SK-N-SH (cell line): ENCODE measurements around the gene SLC40A1. TPM values are rescaled to one million over a fixed set of nuclear protein-coding genes. Genes with fewer than 3 reads are reported as not detected.

ENCODE experiments used
- CTCF ChIA-PET: fragments of 300-600, 350-600 bp; formaldehyde crosslinking; extraction: SDS; loops from one replicate; lab custom pipeline; 2021; lab: Yijun Ruan, JAX
- POLR2A ChIA-PET: fragments of 350-600 bp; sonication (Branson Sonifier 250); formaldehyde crosslinking; extraction: SDS; loops from one replicate; lab custom pipeline; 2020; ENCODE audit warnings: antibody characterized with exemption, inconsistent platforms; lab: Yijun Ruan, JAX
- DNase-seq: peaks from one replicate; pipeline ENCODE4 v3.0.0; 2012
- H2AFZ ChIP-seq: fragments of 200-600 bp; sonication (generic); 2 replicates; pipeline ENCODE4 v1.8.1; 2016; ENCODE audit warnings: antibody characterized with exemption, mild to moderate bottlenecking, low read depth
- H3F3A ChIP-seq: fragments of 200-600 bp; sonication (generic); replicated peaks from 2 replicates; pipeline ENCODE3; 2016; ENCODE audit warnings: antibody characterized with exemption, mild to moderate bottlenecking; ENCODE audit not compliant: insufficient read depth
- H3K27ac ChIP-seq, 2 experiments: fragments of 200-500 bp in 1 of 2; fragments of 200-600 bp in 1 of 2; sonication (Bioruptor generic) in 1 of 2; sonication (generic), shearing (Covaris generic) in 1 of 2; 2 replicates each; pipeline versions ENCODE4 v1.5.1 to v1.6.1; 2014 to 2016; ENCODE audit warnings: low read depth in 2 of 2, inconsistent platforms in 1 of 2, low read length in 1 of 2, mild to moderate bottlenecking in 1 of 2, mixed read lengths in 1 of 2
- H3K27me3 ChIP-seq: fragments of 200-600 bp; sonication (generic), shearing (Covaris generic); 2 replicates; pipeline ENCODE4 v1.6.1; 2016; ENCODE audit warnings: mixed run types; ENCODE audit not compliant: insufficient read depth
- H3K36me3 ChIP-seq, 2 experiments: fragments of 200-500 bp in 1 of 2; fragments of 200-600 bp in 1 of 2; sonication (Bioruptor generic) in 1 of 2; sonication (generic) in 1 of 2; replicated peaks in 1 of 2; 2 replicates each; pipeline versions ENCODE3 to v1.5.1; 2014 to 2016; ENCODE audit warnings: low read length in 1 of 2, mild to moderate bottlenecking in 1 of 2; ENCODE audit not compliant: insufficient read depth in 2 of 2, control insufficient read depth in 1 of 2
- H3K4me1 ChIP-seq, 2 experiments: fragments of 200-500 bp in 1 of 2; fragments of 200-600 bp in 1 of 2; sonication (Bioruptor generic) in 1 of 2; sonication (generic), shearing (Covaris generic) in 1 of 2; 2 replicates each; pipeline versions ENCODE4 v1.5.1 to v1.6.1; 2014 to 2016; ENCODE audit warnings: low read depth in 1 of 2, low read length in 1 of 2, mixed run types in 1 of 2; ENCODE audit not compliant: insufficient read depth in 2 of 2, control insufficient read depth in 1 of 2
- H3K4me2 ChIP-seq: fragments of 200-600 bp; sonication (generic), shearing (Covaris generic); 2 replicates; pipeline ENCODE4 v1.6.1; 2017; ENCODE audit warnings: mixed run types
- H3K4me3 ChIP-seq, 2 experiments: fragments of 200-500 bp in 1 of 2; fragments of 200-600 bp in 1 of 2; sonication (Bioruptor generic) in 1 of 2; sonication (generic), shearing (Covaris generic) in 1 of 2; 2 replicates each; pipeline versions ENCODE4 v1.5.1 to v1.8.1; 2014 to 2016; ENCODE audit warnings: low read depth in 2 of 2, inconsistent platforms in 1 of 2, low read length in 1 of 2, mild to moderate bottlenecking in 1 of 2, mixed read lengths in 1 of 2, moderate library complexity in 1 of 2
- H3K79me2 ChIP-seq: fragments of 200-600 bp; sonication (generic); 2 replicates; pipeline ENCODE4 v1.8.1; 2017; ENCODE audit warnings: mild to moderate bottlenecking; ENCODE audit not compliant: insufficient read depth
- H3K9ac ChIP-seq: fragments of 200-600 bp; sonication (generic); 2 replicates; pipeline ENCODE4 v1.6.1; 2017; ENCODE audit warnings: mixed run types
- H3K9me2 ChIP-seq: fragments of 200-600 bp; sonication (generic); 2 replicates; pipeline ENCODE4 v1.6.1; 2017; ENCODE audit warnings: mixed run types
- H3K9me3 ChIP-seq: fragments of 200-600 bp; sonication (generic); 2 replicates; pipeline ENCODE4 v1.6.1; 2017; ENCODE audit warnings: mixed run types, mild to moderate bottlenecking, moderate library complexity
- H4K20me1 ChIP-seq: fragments of 200-600 bp; sonication (generic); 2 replicates; pipeline ENCODE4 v1.6.1; 2017; ENCODE audit warnings: mild to moderate bottlenecking, mixed run types; ENCODE audit not compliant: insufficient read depth
- CHD2 ChIP-seq: fragments of 150-350 bp; IDR thresholded peaks from 2 replicates; pipeline ENCODE4 v1.6.1; 2018; ENCODE audit warnings: low read length; ENCODE audit not compliant: partially characterized antibody
- GABPA ChIP-seq: IDR thresholded peaks from 2 replicates; pipeline ENCODE4 v1.4.0; 2012; ENCODE audit warnings: low read depth, mild to moderate bottlenecking
- GATA2 ChIP-seq: sonication (generic); formaldehyde crosslinking; IDR thresholded peaks from 2 replicates; pipeline ENCODE4 v1.5.0; 2020; ENCODE audit warnings: mild to moderate bottlenecking, missing genetic modification reagents
- POLR2AphosphoS5 ChIP-seq: IDR thresholded peaks from 2 replicates; pipeline ENCODE4 v1.6.1; 2012; ENCODE audit warnings: low read depth, low read length
- RCOR1 ChIP-seq: fragments of 150-350 bp; IDR thresholded peaks from 2 replicates; pipeline ENCODE4 v1.6.1; 2017; ENCODE audit warnings: antibody characterized with exemption, low read length
- RFX5 ChIP-seq: IDR thresholded peaks from 2 replicates; pipeline ENCODE4 v1.6.1; 2012; ENCODE audit warnings: mild to moderate bottlenecking, improper control_type of control experiment, low read length
- SMC3 ChIP-seq: IDR thresholded peaks from 2 replicates; pipeline ENCODE4 v1.6.1; 2012; ENCODE audit warnings: low read depth, low read length, improper control_type of control experiment
- TCF12 ChIP-seq: IDR thresholded peaks from 2 replicates; pipeline ENCODE4 v1.4.0; 2012
- WGBS: methylation state at CpG from one replicate; pipeline ENCODE4 v1.1.6; 2017; ENCODE audit warnings: low lambda C conversion rate; 5-methylcytosine and 5-hydroxymethylcytosine counted together
- polyA plus RNA-seq, 3 experiments: library from polyadenylated mRNA; depleted of rRNA; stranded (reverse); fragments of >200 nt; gene quantifications; 2 replicates each; pipeline ENCODE4 v1.2.3, GENCODE V29; 2012
- TF ChIP-seq, protein P1 (sequence below): fragments of 150-350 bp; IDR thresholded peaks from 2 replicates; pipeline ENCODE4 v1.6.1; 2016; ENCODE audit warnings: mild to moderate bottlenecking, low read depth, low read length
- TF ChIP-seq, protein P2 (sequence below): IDR thresholded peaks from 2 replicates; pipeline ENCODE4; 2012
- TF ChIP-seq, protein P3 (sequence below): fragments of 200-600 bp; sonication (generic); IDR thresholded peaks from 2 replicates; pipeline ENCODE4 v1.6.1; 2017; ENCODE audit warnings: antibody characterized with exemption, mild to moderate bottlenecking, moderate library complexity
- TF ChIP-seq, protein P4 (sequence below): IDR thresholded peaks from 2 replicates; pipeline ENCODE4 v1.4.0; 2012; ENCODE audit warnings: low read depth, borderline replicate concordance

Gene SLC40A1
- polyA plus RNA-seq, 1 of the 3 experiments (the other 2 are of a cell fraction): 1.8 TPM

DNA sequence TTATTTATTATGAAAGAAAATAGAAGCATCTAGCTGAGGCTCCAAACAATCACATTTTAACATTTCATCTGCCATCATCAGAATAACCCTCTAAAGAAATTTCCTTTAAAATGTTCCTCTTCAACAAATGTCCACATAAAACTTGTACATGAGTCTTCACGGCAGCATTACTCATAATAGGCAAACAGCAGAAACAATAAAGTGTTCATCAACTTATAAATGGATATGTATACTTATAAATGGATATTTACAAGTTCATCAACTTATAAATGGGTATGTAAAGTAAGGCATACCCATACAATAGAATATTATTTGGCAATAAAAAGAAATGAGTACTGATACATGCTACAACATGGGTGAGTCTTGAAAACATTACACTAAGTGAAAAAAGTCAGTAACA is 47.2 kb upstream of the SLC40A1 start:
- no peaks in the 10 kb centered on the region for H3K9me2 ChIP-seq
- no peak overlapping the region for H3K4me3 ChIP-seq
- CTCF ChIA-PET: interaction anchor here (1.1 to 3.2 kb wide), 2 partner anchors 27 to 34 kb away, joined by 3 to 12 read pairs; partner anchors contain the start of gene ASNSD1

DNA sequence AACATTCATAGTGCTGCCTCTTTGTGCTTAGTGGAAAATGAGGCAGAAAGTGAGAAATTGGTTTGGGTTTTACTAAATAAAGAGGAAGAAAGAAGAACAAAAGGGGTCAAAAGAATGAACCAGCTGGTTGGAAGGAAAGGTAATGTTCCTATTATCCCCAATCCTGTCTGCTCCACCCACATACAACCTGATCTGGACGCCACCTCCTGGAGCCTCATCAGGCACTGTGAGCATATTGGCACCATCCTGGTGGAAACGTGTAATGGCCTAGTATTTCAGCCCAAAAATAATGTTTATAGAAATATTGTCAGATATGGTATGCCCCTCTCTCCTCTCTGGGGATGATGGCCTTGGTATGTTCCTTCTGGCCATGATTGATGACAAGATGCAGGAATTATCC is 45.0 kb upstream of the SLC40A1 start:
- Histone ChIP-seq H3K4me1 (0 out of 4 replicates have a peak, but pooled peaks cover 0 to 4% of the 10 kb centered on the region in 2 experiments), H3K4me2 (no peak overlapping the region), H2AFZ (no peak overlapping the region), H4K20me1 (no peaks in the 10 kb centered on the region), H3K36me3 (no peaks in the 10 kb centered on the region), H3K27ac (no peak overlapping the region), H3K4me3 (no peak overlapping the region), H3K79me2 (no peaks in the 10 kb centered on the region), H3K9me3 (no peaks in the 10 kb centered on the region), H3K9ac (no peak overlapping the region), H3F3A (no peaks in the 10 kb centered on the region), H3K9me2 (no peaks in the 10 kb centered on the region), H3K27me3 (no peaks in the 10 kb centered on the region)
- 73% methylated on average over 2 of the region's 2 CpGs for WGBS
- TF ChIP-seq, protein P1, sequence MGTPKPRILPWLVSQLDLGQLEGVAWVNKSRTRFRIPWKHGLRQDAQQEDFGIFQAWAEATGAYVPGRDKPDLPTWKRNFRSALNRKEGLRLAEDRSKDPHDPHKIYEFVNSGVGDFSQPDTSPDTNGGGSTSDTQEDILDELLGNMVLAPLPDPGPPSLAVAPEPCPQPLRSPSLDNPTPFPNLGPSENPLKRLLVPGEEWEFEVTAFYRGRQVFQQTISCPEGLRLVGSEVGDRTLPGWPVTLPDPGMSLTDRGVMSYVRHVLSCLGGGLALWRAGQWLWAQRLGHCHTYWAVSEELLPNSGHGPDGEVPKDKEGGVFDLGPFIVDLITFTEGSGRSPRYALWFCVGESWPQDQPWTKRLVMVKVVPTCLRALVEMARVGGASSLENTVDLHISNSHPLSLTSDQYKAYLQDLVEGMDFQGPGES: no peak
- TF ChIP-seq, protein P2, sequence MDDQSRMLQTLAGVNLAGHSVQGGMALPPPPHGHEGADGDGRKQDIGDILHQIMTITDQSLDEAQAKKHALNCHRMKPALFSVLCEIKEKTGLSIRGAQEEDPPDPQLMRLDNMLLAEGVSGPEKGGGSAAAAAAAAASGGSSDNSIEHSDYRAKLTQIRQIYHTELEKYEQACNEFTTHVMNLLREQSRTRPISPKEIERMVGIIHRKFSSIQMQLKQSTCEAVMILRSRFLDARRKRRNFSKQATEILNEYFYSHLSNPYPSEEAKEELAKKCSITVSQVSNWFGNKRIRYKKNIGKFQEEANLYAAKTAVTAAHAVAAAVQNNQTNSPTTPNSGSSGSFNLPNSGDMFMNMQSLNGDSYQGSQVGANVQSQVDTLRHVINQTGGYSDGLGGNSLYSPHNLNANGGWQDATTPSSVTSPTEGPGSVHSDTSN: no peak
- TF ChIP-seq, protein P3, sequence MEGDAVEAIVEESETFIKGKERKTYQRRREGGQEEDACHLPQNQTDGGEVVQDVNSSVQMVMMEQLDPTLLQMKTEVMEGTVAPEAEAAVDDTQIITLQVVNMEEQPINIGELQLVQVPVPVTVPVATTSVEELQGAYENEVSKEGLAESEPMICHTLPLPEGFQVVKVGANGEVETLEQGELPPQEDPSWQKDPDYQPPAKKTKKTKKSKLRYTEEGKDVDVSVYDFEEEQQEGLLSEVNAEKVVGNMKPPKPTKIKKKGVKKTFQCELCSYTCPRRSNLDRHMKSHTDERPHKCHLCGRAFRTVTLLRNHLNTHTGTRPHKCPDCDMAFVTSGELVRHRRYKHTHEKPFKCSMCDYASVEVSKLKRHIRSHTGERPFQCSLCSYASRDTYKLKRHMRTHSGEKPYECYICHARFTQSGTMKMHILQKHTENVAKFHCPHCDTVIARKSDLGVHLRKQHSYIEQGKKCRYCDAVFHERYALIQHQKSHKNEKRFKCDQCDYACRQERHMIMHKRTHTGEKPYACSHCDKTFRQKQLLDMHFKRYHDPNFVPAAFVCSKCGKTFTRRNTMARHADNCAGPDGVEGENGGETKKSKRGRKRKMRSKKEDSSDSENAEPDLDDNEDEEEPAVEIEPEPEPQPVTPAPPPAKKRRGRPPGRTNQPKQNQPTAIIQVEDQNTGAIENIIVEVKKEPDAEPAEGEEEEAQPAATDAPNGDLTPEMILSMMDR: no peak
- no peak for TF ChIP-seq RFX5
- no peak for TF ChIP-seq POLR2AphosphoS5
- ChIA-PET CTCF (interaction anchor here (1.4 kb wide), 1 partner anchor 35 kb away, joined by 3 read pairs; the partner anchor contains the start of gene ASNSD1), POLR2A (no interaction called here)
- no peak for DNase-seq

More for the DNA sequence above, 47.2 kb upstream of the SLC40A1 start:
- H3F3A ChIP-seq: no peaks in the 10 kb centered on the region
- no peaks in the 10 kb centered on the region for H3K79me2 ChIP-seq
- POLR2A ChIA-PET: no interaction called here
- no peak overlapping the region for H3K27ac ChIP-seq
- 89% methylated on average over 1 of the region's 1 CpG for WGBS
- no peak overlapping the region for H3K9ac ChIP-seq
- H4K20me1 ChIP-seq: no peaks in the 10 kb centered on the region
- H3K27me3 ChIP-seq: no peaks in the 10 kb centered on the region
- 0 out of 4 replicates have a peak, but pooled peaks cover 0 to 4% of the 10 kb centered on the region in 2 experiments for H3K4me1 ChIP-seq
- H3K9me3 ChIP-seq: no peaks in the 10 kb centered on the region
- no peak overlapping the region for H2AFZ ChIP-seq
- no peak for DNase-seq
- no peaks in the 10 kb centered on the region for H3K36me3 ChIP-seq
- H3K4me2 ChIP-seq: no peak overlapping the region
- TF ChIP-seq GATA2 (CRISPR knock-in tag) (no peak), SMC3 (no peak), CHD2 (no peak), TCF12 (no peak), GABPA (no peak), RCOR1 (no peak)
- TF ChIP-seq, protein P4, sequence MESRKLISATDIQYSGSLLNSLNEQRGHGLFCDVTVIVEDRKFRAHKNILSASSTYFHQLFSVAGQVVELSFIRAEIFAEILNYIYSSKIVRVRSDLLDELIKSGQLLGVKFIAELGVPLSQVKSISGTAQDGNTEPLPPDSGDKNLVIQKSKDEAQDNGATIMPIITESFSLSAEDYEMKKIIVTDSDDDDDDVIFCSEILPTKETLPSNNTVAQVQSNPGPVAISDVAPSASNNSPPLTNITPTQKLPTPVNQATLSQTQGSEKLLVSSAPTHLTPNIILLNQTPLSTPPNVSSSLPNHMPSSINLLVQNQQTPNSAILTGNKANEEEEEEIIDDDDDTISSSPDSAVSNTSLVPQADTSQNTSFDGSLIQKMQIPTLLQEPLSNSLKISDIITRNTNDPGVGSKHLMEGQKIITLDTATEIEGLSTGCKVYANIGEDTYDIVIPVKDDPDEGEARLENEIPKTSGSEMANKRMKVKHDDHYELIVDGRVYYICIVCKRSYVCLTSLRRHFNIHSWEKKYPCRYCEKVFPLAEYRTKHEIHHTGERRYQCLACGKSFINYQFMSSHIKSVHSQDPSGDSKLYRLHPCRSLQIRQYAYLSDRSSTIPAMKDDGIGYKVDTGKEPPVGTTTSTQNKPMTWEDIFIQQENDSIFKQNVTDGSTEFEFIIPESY: no peak
- TF ChIP-seq, all 33 proteins: peak for 0
